ENCODE data around the gene BLOC1S5.

DNA sequence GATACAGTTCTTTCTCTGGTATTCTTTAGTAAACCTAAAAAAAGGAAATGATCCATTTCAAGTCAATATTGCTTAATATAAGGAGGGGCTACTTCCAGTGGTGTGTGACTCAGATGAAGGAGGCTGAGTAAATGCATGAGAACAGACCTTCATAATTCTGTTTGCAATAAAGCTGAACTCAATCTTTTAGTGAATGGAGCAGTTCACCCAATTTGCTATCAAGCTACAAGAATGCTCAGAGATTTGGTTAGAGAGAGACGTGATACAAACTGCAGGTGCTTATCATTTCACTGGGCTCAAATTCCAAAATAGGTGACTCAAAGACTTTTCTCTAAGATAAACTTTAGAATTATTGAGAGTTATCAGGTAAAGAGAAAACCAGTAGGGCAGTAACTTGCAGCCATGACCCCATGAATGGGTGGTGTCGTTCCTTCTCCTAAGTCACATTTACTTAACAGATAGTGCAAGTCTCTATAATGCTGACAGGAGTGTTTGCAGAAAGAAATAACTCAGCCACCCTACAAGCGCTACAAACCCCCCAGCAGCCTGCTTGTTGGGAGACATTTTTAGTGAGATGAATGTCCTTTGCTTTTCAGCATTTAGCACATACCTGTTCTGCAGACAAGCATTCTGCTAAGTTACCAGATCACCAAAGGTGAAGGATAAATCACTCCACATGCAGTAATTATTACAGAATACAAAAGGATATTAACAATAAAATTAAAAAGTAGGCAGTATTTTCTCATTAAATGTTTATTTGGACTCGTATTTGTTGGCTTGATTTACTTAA is 16.4 kb upstream of the BLOC1S5 start:
- TF ChIP-seq KDM4A (IDR thresholded peaks at IDR 0.05; ENCODE audit: low read depth, low read length, severe bottlenecking): no peak
- TF ChIP-seq, protein P1, sequence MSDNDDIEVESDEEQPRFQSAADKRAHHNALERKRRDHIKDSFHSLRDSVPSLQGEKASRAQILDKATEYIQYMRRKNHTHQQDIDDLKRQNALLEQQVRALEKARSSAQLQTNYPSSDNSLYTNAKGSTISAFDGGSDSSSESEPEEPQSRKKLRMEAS (IDR thresholded peaks at IDR 0.05): no peak
- TF ChIP-seq, protein P2, sequence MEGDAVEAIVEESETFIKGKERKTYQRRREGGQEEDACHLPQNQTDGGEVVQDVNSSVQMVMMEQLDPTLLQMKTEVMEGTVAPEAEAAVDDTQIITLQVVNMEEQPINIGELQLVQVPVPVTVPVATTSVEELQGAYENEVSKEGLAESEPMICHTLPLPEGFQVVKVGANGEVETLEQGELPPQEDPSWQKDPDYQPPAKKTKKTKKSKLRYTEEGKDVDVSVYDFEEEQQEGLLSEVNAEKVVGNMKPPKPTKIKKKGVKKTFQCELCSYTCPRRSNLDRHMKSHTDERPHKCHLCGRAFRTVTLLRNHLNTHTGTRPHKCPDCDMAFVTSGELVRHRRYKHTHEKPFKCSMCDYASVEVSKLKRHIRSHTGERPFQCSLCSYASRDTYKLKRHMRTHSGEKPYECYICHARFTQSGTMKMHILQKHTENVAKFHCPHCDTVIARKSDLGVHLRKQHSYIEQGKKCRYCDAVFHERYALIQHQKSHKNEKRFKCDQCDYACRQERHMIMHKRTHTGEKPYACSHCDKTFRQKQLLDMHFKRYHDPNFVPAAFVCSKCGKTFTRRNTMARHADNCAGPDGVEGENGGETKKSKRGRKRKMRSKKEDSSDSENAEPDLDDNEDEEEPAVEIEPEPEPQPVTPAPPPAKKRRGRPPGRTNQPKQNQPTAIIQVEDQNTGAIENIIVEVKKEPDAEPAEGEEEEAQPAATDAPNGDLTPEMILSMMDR (IDR thresholded peaks at IDR 0.05; ENCODE audit: control extremely low read depth in 1 of 3, insufficient read depth in 1 of 3, low read depth in 1 of 3, low read length in 3 of 3): no peak
